ENCODE measurements around the gene KRT14.
"Not testable (repeated sequence)": the region's sequence is repeated elsewhere in the genome, so short reads cannot be mapped to it uniquely, and the experiment has no call there.

Gene KRT14

GRCh38 chr17:41606930-41607329 lies 20.2 kb upstream of the KRT14 start:
- not testable (repeated sequence) for DNase-seq (ENCODE audit: low spot score)

DNA sequence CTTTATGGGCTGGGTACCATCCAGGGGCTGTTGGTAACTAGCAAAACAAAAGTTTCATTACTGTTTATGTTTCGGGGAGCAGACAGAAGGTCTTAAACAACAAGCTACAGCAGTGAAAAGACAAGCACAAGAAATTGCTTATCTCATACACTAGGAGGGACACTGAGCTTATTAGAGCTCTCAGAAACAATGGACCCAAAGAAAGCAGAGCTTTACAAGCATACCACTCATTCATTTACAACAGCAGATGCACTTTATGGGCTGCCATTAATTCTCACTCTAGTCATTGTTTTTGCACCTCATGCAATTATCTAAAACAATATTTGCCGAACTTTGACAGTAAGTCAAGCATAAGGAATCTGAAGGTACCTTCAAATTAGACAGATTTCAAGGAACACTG lies 15.8 kb upstream of the KRT14 start:
- no peak for DNase-seq (ENCODE audit: low spot score)

DNA sequence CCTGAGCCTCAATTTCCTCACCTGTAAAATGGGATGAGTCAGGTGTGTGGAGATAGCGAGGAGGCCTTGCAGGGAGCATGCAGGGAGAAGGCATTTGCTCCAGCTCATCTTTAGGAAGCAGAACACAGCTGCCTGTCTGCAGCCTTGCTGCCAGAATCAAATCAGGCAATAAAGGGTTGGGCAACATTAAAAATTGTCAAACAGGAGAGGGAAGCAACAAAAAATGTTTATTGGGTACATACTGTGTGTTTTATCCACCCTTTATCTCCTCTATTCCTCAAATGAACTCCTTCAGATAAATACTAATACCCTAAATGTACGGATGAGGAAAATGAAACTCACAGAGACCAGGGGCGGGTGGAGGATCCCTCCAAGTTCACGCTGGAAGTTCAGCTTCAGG lies 13.6 kb upstream of the KRT14 start:
- no peak for DNase-seq (ENCODE audit: low spot score)

- DNase-seq (ENCODE audit: low spot score), result no peak
Observed at GRCh38 chr17:41599680-41600079, 13.0 kb upstream of the KRT14 start.

- DNase-seq (ENCODE audit: low spot score), result no peak
Observed at GRCh38 chr17:41595585-41595984, 8.9 kb upstream of the KRT14 start.

DNA sequence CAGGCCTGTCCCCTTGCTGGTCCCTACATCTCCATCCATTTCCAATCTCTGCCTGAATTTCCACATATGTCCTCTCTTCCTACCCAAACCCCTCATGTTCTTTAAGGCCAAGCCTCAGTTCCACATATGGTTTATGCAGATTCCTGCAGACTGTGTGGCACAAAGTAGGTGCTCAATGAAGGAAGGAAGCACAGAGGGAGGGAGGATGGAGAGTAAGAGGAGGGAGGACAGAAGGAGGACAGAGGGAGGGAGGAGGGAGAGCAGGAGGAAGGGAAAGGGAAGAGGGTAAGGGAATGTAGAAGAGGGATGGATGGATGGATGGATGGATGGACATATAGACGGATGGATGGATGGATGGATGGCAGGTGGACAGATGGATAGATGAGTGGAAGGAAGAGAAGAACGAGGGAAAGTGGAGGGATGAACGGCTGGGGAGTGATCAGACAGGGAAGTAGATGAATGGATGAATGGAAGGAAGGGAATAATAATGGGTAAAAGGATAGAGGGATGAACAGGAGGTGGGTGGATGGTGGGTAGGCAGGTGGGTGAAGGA lies 7.7 kb upstream of the KRT14 start:
- no peak for DNase-seq (ENCODE audit: low spot score)

DNA sequence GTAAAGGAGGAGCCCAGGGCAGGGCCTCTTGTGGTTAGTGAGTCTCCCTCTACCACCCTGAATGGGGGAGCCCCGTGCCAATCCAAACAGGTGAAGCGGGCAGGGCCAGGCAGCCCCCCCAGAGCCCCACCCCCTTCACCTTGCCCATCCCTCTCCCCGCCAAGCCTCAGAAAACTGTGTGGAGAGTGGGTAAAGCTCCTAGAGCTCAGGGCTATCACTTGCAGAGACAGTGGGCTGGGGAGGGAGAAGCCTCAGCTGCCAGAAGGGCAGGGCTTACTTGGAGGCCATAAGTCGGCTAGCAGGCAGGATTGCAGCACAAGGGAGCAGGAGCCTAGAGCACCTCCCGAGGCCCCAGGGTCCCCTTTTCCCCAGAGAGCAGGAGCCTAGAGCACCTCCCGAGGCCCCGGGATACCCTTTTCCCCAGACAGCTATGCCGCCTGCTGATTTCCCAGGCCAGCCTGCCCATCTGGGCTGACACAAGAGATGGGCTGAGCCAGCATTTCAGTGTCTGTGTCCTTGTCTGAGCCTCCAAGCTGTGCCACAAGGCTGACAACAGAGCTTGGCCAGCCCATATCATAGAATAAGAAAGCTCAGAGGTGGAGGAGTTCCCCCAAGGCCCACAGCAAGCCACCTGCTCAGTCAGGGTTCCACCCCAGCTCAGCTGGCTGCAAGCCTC lies 6.7 kb upstream of the KRT14 start:
- DNase-seq (ENCODE audit: low spot score), result no peak

DNA sequence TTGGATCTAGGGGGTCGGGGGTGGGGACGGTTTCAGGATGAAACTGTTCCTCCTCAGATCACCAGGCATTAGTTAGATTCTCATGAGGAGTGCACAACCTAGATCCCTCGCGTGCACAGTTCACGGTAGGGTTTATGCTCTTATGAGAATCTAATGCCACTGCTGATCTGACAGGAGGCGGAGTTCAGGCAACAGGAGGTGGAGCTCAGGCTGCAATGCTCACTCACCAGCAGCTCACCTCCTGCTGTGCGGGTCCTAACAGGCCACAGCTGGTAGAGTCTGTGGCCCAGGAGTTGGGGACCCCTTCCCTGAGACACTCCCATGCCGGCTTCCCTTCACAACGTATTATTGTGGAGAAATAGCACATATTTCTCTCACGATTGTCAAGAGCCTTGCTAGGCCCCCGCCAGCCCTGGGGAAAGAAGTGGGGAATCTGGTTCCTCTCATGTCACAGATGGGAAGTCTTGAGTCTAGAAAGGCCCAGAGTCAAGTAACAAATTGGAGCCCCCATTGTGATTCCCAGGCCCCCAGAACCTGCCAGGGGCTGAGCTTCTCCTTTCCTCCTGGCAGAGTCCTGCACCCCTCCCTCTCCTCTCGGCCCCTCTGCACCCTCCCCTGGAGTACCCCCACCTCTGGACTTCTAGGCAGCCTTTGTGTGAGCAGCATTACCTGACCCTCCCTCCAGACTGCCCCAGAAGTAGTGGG lies 6.1 kb upstream of the KRT14 start:
- no peak for DNase-seq (ENCODE audit: low spot score)

DNA sequence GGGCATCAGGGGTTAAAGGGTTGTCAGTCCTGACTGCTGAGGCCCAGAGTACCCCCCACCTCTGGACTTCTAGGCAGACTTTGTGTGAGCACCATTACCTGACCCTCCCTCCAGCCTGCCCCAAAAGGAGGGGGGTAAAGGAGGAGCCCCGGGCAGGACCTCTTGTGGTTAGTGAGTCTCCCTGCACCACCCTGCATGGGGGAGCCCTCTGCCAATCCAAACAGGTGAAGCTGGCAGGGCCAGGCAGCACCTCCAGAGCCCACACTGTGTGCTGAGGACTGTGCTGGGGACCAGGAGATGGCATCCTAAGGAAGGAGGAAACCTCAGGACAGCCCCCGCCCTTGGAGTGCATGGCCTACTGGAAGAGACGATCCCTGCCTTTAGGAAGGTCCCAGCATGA lies 2.6 kb upstream of the KRT14 start:
- no peak for DNase-seq (ENCODE audit: low spot score)

DNA sequence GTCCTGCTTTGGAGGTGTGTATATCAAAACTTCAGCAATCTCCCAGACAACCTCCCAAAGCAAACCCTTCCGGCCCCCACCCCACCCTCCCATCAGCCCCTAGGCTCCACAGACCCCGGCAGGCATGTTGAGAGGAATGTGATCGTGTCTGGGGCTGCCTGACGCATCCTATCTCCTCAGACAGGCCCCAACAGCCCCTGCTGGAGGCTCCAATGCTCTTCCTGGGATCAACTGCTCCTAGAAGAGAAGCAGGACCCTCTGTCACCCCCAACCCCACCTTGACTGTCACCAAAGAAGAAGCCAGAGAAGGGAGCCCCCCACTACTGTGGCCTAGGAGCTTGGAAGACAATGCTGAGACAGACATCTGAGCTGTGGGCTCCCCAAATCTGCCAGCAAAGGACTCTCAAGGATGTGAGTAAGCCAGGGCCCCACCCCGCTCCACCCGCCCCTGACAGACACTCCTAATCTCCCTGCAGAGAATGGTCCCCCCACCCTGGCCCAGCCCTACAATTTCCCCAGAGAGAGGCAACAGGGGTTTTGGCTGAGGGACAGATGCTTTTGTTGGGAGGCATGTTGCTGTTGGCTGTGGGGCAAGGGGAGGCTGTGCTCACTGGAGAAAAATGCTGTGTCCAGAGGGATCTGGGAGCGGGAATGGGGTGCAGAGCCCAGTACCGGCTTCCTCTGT lies 1.6 kb upstream of the KRT14 start:
- no peak for DNase-seq (ENCODE audit: low spot score)

DNA sequence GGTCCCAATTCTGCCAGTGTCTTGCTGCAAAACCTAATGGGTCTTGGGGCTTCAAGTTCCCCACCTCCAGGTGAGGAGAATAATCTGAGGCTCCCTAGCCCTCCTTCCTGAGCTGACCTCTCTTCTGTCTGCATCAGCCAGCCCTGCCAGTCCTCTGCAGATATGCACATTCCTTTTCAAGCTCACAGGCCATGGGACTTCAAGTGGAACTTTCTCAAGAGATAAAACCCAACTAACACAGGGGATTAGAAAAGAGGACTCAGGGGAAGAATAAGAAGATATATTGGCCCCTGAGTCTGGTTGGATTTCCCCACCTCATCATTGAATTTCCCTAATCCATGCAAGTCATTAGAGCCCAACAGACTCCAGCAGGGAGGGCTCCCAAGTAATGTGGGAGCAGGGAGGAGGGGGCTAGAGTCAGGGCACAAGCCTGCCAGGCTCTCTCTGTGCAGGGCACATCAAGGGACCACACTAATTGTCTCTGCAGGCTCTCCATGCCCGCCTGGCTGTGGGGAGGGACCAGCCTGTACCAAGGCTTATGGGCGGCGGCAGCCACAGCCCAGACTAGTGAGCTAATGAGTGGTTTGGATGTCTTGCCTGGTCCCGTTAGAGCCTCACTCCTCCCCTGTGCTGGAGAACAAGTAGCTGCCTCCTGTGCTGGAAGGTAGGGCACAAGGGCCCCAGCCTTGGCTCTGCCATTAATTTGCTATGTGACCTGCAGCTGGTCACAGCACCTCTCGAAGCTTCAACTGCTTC lies 1.2 kb downstream of the KRT14 start:
- DNase-seq (ENCODE audit: low spot score), result no peak

- DNase-seq (ENCODE audit: low spot score), result not testable (repeated sequence)
Observed at GRCh38 chr17:41584331-41584927, 2.3 kb downstream of the KRT14 start.

DNA sequence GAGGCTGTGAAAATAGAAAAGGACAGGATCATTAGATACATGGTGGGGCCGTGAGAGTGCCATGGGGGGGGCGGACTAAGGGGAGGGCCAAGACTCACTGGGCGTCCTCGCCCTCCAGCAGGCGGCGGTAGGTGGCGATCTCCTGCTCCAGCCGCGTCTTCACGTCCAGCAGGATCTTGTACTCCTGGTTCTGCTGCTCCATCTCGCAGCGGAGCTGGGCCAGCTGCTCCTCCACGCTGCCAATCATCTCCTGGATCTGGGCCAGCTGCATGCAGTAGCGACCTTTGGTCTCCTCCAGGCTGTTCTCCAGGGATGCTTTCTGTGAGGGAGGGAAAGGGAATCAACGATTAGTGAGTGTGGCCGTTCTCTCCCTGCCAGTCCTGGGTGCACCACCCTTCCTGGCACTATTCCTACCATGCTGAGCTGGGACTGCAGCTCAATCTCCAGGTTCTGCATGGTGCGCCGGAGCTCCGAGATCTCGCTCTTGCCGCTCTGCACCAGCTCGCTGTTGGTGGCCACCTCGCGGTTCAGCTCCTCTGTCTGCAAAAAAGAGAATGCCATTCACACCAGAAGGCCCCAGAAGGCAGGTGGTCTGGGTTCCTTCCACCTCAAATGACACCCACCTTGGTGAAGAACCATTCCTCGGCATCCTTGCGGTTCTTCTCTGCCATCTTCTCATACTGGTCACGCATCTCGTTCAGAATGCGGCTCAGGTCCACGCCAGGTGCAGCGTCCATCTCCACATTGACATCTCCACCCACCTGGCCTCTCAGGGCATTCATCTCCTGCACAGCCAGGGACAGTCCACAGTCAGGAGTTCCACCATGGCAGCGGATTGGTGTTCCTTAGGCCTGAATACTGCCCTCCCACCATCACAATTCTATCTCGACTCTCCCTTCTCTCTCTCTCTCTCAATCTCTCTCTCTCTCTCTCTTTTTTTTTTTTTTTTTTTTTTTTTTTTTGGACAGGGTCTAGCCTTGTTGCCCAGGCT lies 3.3 kb downstream of the KRT14 start:
- DNase-seq (ENCODE audit: low spot score), result no peak

- DNase-seq (ENCODE audit: low spot score), result not testable (repeated sequence)
Observed at GRCh38 chr17:41582061-41582968, 4.4 kb downstream of the KRT14 start.

DNA sequence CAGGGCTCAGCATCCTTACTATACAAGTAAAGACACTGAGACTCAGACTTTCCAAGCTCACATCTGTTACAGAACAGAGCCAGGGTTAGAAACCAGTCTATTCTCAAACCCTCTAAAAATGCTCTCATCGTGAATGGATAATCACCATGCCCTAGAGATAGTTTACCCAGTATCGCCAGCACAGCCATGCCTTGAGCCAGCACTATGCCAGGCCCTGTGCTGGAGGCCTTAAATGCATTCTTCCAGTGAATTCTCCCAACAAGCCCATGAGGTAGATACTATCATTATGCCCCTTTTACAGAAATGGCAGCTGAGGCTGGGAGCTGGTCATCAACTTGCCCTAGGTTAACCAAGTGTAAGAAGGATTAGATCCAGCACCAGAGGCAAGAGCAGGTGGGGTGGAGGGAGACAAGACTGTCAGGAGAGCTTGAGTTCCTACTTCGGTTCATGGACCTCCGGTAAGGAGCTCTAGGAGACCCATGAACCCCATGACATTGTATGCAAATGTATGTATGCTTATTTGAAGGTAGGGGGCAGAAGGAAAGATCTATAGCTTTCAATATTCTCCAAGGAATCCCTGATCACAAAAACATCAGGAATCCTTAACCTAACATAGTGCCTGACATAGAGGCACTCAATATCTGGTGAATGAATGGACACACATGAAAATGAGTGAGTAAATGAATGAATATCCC lies 5.2 kb downstream of the KRT14 start:
- no peak for DNase-seq (ENCODE audit: low spot score)

- DNase-seq (ENCODE audit: low spot score), result no peak
Observed at GRCh38 chr17:41580687-41581365, 5.9 kb downstream of the KRT14 start.

- no peak for DNase-seq (ENCODE audit: low spot score)
Observed at GRCh38 chr17:41580244-41580575, 6.5 kb downstream of the KRT14 start.

- peak; percentile 84 for DNase-seq (ENCODE audit: low spot score)
Observed at GRCh38 chr17:41579484-41580243, 7.0 kb downstream of the KRT14 start.

All from activated CD4-positive, alpha-beta T cell treated with anti-CD3 and anti-CD28 coated beads, Interleukin-2, Interleukin-4, amounts not matched to agents 100 ng/mL and 50 ng/mL, durations not matched to agents 16 hours and 8 hours (primary cell).